DMS153 treated with DMSO at 0.1 percent for 48 hours (cell line): ENCODE measurements around the gene DOCK6.
A peak's percentile ranks its signal among the peaks of the same experiment; 100 is the strongest.
"Not testable (repeated sequence)": the region's sequence is repeated elsewhere in the genome, so short reads cannot be mapped to it uniquely, and the experiment has no call there.

ENCODE experiments used
- DNase-seq: peaks from one replicate; lab custom pipeline; 2025; ENCODE audit not compliant: unreplicated experiment; lab: John Stamatoyannopoulos, UW

DOCK6 gene

DNA sequence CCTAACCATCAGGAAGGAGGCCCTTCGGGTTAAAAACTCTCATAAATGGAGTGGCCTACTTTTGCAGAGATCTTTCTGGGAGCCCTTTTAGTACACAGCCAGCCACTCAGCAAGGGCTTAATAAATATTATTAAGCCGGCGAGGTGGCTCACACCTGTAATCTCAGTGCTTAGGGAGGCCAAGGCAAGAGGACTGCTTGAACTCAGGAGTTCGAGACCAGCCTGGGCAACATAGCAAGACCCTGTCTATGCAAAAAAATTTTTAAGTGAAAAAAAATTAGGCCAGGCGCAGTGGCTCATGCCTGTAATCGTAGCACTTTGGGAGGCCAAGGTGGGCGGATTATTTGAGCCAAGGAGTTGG is 64.2 kb downstream of the DOCK6 start:
- DNase-seq = no peak

DNA sequence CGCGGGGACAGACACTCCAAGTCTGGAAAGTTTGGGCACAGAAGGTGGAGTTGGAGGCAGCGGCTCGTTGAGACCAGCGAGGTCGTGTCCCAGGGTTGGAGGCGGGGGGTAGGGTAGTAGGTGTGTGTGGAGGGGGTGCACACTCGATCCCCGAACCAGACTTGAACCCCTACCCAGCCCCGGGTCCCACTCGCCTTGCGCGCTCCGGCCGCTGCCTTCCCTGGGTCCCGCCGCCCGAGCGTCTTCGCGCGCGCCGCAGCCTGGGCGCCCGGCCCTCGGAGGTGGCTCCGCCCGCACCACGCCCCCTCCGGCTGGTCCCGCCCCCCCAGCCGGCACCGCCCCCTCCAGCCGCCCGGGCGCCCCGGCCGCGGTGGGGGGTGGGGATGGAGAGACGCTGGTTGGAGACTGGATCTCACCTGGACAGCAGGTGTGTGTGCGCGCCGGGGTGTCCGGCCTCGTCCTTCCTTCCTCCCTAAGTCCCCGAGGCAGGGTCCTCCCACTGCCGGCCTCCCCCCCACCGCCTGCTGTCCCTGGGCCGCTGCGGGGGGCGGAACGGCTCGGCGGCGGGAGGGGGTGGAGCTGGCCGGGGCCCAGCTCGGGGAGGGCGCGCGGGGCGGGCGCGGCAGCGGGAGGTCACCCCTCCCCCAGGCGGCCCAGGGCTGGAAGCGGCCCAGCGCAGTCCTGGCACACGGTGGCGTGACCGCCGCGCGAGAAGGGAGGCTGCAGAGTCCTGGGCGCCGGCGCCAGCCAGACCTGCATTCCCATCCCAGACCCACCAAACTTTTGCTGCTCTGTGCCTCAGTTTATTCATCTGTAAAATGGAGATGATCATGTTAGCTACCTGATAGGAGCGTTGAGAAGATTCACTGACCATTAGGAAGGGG is 64.8 kb downstream of the DOCK6 start, which contains the start of gene KANK2:
TSS of gene KANK2 (minus strand) at position 255 of the 884 bp plus-strand sequence. CDS start 3,034 bp downstream, outside the sequence.
- DNase-seq = peak; percentile 67

DNA sequence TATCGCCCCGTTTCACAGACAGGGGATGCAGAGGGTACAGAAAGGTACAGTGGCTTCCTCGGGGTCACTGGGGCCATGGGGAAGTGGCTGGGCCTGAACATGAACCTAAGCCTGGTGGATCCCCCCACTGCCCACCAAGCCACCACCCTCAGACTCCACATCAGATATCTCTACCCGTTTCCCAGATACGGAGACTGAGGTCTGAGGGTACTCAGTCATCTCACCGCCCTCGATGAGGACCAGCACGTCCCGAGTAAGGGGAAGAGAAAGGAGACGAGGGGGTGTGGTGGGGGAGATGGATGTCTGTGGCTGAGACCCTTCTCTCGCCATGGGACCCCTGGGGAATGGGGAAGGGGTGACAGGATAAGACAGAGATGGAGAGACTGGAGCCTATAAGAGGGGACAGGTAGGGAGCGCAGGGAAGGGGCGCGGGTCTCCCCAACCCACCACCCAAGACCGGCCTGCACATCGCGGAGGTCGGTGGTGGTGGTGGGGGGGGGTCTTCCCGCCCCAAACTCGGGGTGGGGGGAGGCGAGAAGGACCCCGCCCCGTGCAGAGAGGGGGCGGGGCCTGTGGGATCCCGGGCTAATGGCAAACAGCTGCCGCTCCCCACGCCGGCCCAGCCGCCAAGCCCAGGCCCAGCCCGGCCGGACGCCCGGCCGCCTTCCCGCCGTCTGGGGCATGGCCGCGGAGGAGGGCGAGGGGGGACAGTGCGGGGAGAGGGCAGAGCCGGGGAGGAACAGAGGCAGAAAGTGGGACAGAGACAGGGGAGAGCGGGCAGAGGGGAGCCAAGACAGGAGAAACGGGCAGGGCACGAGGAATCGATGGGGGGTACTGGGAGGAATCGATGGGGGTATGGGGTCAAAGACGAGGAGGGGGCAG is 65.7 kb downstream of the DOCK6 start:
- DNase-seq = no peak

DNA sequence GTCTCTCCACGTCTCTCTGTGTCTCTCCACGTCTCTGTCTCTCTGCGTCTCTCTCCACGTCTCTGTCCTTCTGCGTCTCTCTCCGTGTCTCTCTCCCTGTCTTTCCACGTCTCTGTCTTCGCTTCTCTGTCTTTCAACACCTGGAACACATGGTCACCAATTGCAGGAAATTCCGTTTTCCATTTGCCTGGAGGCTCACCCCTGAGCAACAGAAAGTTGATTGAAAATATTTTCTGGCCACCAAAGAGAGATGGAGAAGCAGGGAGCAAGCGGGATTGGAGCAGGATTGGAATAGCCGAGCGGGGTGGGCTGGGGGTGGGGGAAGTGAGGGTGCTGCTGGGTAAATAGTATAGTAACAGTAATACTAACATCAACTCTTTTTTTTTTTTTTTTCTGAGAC is 66.6 kb downstream of the DOCK6 start:
- no peak for DNase-seq

DNA sequence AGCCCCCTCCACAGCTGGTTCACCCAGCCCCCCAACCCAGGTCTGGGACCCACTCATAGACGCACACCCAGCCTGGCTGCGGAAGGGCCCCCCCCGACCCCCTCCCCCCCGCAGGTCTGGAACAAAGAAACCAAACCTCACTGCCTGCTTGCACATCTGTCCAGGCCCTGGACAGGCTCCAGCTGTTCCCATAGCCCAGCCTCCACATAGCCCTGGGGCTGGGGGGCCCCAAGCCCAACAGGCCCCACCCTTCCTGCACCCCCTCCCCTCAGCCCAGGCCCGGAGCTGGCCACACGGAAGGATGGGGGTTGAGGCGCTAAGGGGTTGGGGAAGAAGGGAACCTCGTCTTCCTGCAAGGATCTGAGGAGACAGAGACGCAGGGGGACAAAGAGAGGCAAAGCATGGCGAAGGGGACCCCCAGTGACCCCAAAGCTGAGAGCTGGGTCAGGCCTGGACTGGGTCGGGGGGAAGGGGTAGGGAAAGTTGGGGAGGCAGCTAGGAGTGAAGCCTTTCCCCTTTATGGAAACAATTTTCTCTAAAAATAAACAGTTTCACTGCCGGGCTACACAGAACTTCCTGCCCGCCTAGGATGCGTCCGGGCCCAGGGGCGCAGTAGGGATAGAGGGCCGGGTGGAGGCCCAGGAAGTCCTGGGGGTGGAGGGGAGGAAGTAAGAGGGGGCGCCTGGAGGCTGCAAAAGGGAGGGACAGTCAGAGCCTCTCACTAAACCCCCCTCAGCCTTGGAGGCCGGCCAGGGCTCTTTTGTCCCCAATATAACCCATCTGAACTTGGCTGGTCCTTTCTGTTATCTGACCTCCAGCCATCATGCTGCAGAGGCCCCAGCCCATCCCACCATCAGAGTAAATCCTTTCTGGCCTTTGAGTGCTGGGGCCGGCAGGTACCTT is 67.4 kb downstream of the DOCK6 start:
- DNase-seq = no peak

DNA sequence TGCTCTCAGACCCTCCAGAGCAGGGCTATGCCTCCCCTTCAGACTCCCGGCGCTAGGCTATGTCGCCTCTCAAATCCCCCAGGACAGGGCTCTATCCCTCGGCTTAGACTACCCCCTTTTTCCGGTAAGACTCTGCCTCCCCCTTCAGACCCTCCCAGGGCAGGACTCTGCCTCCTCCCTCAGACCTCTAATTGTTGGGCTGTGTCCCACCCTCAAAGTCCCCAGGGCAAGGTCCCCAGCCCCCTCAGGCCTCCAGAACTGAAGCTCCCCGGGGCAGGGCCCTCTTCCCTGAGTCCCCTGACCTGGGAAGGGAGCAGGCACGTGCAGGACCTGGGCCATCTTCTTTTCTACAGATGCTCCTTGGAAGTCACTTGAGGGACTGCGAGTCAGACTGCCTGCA is 68.2 kb downstream of the DOCK6 start:
- DNase-seq = no peak

DNA sequence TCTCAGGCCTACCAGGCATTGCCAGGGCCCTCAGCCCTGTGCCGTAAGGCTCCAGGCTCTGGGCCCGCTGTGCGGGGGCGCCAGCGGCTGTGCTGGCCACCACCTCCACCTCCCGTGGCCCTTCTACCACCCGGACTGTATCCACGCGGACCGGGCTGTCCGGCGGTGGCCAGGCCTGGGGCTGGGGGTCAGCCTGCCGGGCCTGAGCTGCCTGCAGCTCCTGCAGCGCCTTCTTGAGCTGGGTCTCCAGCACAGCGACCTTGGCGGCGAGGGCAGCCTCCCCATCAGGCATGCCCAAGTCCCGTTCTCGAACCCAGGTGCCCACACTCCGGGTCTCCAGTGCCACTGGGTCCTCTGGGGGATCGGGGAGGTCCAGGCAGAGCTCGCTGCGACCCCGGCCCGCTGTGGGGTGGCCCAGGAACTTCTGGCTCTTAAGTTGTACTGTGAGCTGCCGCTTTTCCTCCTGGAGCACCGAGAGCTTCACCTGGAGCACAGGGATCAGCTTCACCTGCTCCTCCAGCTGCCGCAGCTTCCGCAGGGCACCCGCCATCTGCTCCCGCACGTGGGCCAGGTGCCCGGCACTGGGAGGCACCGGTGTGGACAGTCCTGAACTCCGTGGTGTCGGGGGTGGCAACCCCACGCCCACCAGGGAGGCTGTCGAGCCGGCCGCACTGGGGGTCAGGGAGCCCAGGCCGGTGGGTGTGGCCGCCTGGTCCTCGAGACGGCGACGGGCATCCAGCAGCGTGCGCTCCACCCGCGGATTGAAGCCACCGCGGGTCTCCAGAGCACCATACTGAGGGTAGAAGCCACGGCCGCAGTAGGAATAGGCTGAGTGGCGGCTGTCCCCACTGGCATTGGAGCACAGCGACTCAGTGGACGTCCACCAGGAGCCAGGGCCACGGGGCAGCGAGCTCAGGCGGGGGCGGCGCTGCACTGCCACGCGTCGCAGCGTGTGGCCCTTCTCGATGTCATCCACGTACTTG is 69.1 kb downstream of the DOCK6 start:
- no peak for DNase-seq

DNA sequence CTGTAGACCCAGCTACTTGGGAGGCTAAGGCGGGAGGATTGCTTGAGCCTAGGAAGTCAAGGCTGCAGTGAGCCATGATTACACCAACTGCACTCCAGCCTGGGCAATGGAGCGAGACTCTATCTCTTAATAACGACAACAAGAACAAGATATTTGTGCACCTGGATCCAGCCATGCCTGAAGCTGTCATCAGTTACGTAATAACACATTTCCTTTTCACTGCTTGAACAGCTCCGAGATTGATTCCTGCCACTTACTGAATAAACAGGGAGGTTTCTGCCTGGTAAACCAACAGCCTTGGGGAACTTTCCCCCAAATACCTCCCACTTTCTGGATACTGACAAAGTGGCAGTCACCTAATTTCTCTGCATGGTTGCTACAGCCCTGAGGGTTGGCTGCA is 70.4 kb downstream of the DOCK6 start:
- no peak for DNase-seq

DNA sequence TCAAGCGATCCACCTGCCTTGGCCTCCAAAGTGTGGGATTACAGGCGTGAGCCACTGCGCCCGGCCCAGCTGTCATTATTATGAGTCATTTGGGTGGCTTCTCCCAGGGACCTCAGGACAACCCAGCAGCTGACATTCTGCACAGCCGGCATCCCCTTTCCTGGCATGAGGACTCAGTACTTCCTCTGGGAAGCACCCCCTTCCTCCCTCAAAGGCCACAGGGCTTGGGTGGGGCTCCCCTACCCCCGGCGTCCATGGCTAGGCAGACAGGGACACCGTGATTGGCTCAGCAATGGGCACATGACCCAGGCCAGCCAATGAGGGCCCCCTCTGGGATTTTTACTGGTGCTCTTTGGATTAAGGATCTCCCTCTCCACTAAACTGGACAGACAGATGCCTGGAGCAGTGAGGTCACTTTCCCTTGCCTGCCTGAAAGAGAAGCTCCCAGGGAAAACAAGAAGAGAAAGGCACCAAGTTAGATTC is 71.0 kb downstream of the DOCK6 start:
- DNase-seq = no peak

DNA sequence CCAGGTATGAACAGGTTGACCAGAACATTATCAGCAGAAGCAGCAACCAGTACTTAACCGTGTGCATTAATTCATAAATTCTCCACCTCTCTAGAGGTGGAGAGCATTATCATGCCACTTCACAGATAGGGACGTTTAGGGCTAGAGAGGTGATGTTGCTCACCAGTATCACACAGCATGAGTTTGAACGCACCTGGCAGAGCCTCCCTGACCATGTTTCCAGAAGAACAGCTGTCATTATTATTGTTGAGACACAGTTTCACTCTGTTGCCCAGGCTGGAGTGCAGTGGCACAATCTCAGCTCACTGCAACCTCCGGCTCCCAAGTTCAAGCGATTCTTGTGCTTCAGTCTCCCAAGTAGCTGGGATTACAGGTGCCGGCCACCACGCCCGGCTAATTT is 71.8 kb downstream of the DOCK6 start:
- DNase-seq = no peak

DNA sequence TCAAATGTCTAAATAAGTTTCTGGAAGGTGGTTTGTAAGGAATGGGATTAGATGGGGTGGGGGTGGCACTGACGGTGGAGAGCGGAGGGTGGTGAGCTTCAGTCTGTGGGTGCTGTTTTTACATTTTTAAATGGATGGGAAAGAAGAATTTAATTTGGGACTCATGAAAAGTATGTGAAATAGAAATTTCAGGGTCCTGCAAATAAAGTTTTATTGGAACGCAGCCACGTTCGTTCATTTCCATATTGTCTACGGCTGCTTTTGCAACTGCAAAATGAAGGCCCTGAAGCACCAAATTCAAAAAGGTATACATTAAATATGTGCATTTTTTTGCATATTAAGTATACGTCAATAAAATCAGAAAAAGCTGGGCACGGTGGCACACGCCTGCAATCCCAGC is 74.9 kb downstream of the DOCK6 start:
- no peak for DNase-seq

DNA sequence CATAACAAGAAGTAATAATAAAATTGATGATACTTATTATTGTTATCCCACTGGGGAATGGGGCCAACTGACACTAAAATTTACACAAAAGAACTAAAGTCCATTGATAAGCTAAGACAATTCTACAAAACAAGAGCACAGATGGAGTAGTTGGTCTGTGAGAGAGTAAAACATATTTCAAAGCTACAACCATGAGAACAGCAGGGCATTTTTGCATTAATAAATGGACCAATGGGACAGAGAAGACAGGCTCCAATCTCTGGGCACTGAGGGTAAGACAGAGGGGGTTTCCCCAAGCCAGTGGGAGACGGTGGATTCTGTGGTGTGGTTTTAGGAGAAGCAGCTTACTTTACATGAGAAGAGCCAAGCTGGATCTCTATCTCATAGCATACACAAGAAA is 79.3 kb downstream of the DOCK6 start:
- DNase-seq = no peak

DNA sequence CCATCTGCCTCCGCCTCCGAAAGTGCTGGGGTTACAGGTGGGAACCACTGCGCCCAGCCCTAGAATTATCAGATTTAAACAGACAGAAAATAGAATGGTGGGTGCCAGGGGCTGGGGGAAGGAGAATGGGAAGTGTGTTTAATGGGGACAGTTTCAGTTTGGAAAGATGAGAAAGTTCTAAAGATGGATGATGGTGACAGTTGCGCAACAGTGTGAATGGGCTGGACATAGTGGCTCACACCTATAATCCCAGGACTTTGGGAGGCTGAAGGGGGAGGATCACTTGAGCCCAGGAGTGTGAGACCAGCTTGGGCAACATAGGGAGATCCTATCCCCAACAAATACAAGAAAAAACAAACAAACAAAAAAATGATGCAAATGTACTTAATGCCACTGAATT is 80.8 kb downstream of the DOCK6 start:
- DNase-seq = no peak

DNA sequence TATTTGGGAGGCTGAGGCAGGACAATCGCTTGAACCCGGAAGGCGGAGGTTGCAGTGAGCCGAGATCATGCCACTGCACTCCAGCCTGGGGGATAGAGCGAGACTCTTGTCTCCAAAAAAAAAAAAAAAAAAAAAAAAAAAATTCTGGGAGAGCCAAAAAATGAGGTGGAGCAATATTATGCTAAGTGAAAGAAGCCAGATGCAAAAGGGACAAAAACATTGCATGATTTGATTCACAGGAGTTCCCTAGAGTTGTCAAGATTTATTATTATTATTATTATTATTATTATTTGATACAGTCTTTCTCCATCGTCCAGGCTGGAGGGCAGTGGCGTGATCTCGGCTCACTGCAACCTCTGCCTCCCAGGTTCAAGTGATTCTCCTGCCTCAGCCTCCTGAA is 81.3 kb downstream of the DOCK6 start:
- not testable (repeated sequence) for DNase-seq

DNA sequence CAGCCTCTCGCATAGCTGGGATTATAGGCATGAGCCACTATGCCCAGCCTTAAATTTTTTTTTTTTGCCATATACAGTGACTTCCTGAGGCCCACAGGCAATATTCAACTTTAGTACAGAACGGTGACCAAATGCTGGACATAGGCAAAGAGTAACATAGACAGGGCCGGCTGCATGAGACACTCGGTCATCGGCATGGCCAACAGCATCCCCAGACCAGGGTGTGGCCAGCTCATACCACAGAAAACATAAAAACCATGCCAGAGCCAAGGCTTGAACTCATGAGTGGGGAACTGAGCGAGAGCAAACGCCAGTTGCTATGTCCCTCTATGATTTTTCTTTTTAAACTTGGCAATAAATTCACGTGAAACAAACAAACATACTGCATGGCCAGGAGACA is 82.0 kb downstream of the DOCK6 start:
- DNase-seq = no peak

DNA sequence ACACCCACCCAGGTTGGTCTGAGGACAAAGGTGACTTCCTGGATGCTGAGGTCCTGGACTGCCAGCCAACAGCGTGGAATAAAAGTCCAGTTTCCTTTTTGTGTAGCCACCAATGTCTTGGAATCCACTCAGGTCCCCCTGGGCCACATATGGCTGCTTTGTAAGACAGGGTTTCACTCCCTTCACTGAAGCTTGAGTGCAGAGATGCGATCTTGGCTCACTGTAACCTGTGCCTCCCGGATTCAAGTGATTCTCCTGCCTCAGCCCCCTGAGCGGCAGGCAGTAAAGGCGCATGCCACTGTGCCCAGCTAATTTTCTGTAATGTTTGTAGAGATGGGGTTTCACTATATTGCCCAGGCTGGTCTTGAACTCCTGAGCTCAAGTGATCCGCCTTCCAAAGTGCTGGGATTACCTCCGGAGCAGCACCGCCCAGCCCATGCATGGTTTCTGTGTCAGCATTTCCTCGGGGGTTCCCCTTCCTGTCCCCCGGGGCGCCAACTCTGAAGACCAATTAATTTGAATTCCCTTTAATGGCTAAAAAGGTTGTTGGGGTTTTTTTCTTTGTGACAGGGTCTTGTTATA is 82.5 kb downstream of the DOCK6 start:
- no peak for DNase-seq

DNA sequence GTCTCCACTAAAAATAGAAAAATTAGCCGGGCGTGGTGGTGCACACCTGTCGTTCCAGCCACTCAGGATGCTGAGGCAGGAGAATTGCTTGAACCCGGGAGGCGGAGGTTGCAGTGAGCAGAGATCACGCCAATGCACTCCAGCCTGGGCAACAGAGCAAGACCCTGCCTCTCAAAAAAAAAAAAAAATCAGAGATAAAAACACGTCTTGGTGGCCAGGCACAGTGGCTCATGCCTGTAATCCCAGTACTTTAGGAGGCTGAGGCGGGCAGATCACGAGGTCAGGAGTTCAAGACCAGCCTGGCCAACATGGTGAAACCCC is 83.2 kb downstream of the DOCK6 start:
- not testable (repeated sequence) for DNase-seq

DNA sequence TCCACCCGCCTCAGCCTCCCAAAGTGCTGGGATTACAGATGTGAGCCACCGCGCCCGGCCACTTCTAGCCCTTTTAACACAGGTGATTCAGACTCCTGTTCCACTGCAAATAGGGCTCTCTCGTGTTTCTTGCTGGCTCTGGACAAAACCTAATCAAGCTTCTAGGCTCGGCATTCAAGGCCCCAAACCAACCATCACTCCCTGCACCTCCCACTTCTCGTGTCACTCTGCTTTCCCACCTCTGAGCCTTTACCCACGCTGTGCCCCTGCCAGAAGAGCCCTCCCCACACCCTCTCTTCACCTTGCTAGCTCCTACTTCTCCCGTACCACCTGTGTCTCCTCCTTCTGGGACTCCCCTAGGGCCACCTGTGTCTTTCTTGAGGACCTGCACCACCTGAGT is 84.7 kb downstream of the DOCK6 start:
- no peak for DNase-seq

DNA sequence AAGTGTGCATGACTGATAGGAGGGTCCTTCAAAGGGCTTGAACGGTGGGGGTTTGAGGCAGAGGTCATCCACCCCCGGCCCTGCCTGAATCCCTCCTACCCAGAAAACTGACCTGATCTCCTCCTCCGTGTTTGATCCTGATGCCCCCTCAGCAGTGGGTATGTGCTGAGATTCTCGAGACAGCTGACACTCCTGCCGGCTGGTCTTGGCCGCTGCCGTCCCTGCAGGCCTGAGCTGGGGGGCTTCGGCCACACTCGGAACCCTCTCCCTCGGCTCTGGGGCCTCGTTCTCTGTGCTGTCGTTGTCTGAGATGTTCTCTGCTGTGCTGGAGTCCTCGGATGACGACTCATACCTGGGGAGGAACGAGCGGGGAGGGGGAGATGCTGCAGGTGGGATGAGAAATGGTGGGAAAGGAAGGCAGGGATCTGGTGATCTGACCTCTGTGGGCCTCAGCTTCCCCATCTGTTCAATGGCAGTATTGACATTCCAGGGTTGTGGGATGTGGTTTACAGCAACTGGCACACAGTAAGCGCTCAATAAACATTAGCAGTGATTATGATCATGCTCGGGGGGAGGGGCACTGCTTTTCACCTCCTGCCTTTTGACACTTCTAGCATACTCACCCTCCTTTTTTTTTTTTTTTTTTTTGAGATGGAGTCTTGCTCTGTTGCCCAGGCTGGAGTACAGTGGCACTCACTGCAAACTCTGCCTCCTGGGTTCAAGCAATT is 85.7 kb downstream of the DOCK6 start:
- no peak for DNase-seq
